Muscle layer of colon (tissue), 2 donors: ENCODE data around the gene ITPR3.

ENCODE experiments used
- H3K27ac ChIP-seq: one replicate; pipeline ENCODE4 v1.7.0; 2013; ENCODE audit warnings: low read depth, mild to moderate bottlenecking, low read length, moderate library complexity
- H3K27me3 ChIP-seq, 2 donors: one replicate each; pipeline ENCODE4 v1.7.0; 2013; ENCODE audit warnings: low read length in 2 of 2, mild to moderate bottlenecking in 2 of 2; ENCODE audit not compliant: insufficient read depth in 2 of 2, control insufficient read depth in 1 of 2
- H3K36me3 ChIP-seq: one replicate; pipeline ENCODE4 v1.7.0; 2013; ENCODE audit warnings: mild to moderate bottlenecking, low read length; ENCODE audit not compliant: insufficient read depth
- H3K4me1 ChIP-seq: one replicate; pipeline ENCODE4 v1.7.0; 2013; ENCODE audit warnings: mild to moderate bottlenecking, low read length; ENCODE audit not compliant: insufficient read depth
- H3K4me3 ChIP-seq, 2 donors: one replicate each; pipeline ENCODE4 v1.7.0; 2013; ENCODE audit warnings: low read length in 2 of 2, low read depth in 1 of 2, mild to moderate bottlenecking in 1 of 2, moderate library complexity in 1 of 2
- H3K9ac ChIP-seq: one replicate; pipeline ENCODE4 v1.7.0; 2013; ENCODE audit warnings: low read length
- H3K9me3 ChIP-seq: one replicate; pipeline ENCODE4 v1.7.0; 2013; ENCODE audit warnings: mild to moderate bottlenecking, low read length
- donor health status: abdominal sarcoma.
- donor health status: Adenocarcinoma of cecum.

Gene ITPR3

DNA sequence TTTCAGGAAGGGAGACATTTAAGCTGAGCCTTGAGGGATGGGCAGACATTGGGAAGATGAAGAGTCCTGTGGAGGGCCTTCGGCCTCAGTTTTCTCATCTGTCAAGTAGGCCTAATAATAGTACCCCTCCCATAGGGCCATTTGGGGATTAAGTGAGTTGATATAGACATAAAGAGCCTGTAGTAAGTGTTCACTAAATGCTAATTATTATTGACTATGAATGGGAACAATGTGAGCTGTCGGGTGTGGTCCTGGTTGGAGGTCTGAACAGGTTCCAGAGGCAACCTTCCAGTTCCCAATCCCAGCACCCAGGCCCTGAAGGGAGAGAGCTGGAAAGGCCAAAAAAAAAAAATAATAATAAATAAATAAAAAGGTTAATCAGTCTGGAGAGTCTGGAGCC, 14.5 kb upstream of the ITPR3 start:
- Histone ChIP-seq H3K9me3 (no peaks in the 10 kb centered on the region), H3K27ac (no peak overlapping the region), H3K4me3 (no peak overlapping the region), H3K36me3 (no peaks in the 10 kb centered on the region), H3K27me3 (no peaks in the 10 kb centered on the region), H3K9ac (no peak overlapping the region), H3K4me1 (peaks cover 8% of the 10 kb centered on the region)

- Histone ChIP-seq H3K36me3 (no peaks in the 10 kb centered on the region), H3K27me3 (no peaks in the 10 kb centered on the region), H3K4me1 (peaks cover 8% of the 10 kb centered on the region), H3K9me3 (no peaks in the 10 kb centered on the region), H3K27ac (no peak overlapping the region), H3K9ac (no peak overlapping the region), H3K4me3 (no peak overlapping the region)
Measured at GRCh38 chr6:33607126-33607783, 13.9 kb upstream of the ITPR3 start.

DNA sequence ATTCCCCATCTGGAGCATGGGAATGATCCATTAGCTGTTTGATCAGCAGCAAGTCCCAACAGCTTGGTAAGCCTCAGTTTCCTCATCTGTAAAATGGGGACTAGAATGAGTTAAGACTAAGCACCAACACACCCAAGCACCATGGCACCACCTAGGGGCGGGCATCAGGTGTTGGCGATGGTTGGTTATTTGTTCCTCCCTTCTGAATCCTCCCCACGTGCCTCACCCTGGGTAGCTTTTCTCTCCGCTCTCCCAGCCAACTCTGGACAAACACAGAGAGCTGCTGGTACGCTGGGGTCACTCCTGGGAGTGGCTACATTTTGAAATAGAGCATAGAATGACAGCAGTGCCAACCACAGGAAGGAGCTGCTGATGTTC, 13.3 kb upstream of the ITPR3 start:
- no peak overlapping the region for H3K4me3 ChIP-seq
- H3K9ac ChIP-seq: no peak overlapping the region

DNA sequence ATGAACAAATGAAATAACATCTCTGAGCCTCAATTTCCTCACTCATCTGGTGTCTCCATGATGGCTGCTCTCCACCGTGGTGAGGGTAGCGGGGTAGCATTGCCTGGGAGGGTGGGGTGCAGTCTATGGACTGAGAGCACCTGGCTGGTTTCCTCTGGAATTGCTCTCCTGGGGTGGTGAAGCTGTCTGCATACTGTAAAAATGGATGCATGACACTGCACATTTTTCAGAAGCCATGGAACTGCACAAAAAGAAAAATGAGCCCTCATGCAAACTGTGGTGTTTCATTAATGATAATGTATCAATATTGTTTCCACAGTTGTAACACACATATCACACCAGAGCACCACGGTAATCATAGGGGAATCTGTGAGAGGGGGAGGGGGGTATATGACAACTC, 12.1 kb upstream of the ITPR3 start:
- H3K27ac ChIP-seq: no peak overlapping the region

More for the DNA sequence above, 13.3 kb upstream of the ITPR3 start:
- Histone ChIP-seq H3K9me3 (no peaks in the 10 kb centered on the region), H3K27ac (no peak overlapping the region), H3K4me1 (peaks cover 8% of the 10 kb centered on the region), H3K27me3 (no peaks in the 10 kb centered on the region), H3K36me3 (no peaks in the 10 kb centered on the region)

DNA sequence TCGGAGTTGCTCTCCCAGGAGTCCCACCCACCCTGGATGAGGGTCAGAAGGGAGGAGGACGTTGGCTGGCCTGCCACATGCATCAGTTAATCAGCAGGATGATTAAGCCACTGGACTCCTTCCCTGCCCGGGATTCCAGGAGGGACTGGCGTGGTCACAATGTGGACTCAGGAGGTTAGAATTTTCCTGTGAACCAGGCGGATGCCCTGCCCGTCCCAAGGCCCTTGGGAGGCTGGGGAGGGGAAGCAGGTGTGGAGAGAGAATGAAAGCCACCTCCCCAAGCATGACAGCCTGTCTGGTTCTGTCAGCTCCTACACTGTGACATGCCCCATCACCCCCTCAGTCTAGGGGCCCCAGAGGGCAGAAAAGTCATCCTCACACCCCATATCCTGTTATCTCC, 11.6 kb upstream of the ITPR3 start:
- H3K9ac ChIP-seq: no peak overlapping the region
- no peak overlapping the region for H3K27ac ChIP-seq
- peaks cover 0 to 3% of the 10 kb centered on the region in 2 donors for H3K27me3 ChIP-seq
- peaks cover 8% of the 10 kb centered on the region for H3K4me1 ChIP-seq
- no peaks in the 10 kb centered on the region for H3K9me3 ChIP-seq
- no peak overlapping the region for H3K4me3 ChIP-seq
- no peaks in the 10 kb centered on the region for H3K36me3 ChIP-seq

More for the DNA sequence above, 12.1 kb upstream of the ITPR3 start:
- peaks cover 8% of the 10 kb centered on the region for H3K4me1 ChIP-seq
- no peaks in the 10 kb centered on the region for H3K27me3 ChIP-seq
- H3K9me3 ChIP-seq: no peaks in the 10 kb centered on the region
- H3K4me3 ChIP-seq: no peak overlapping the region
- H3K36me3 ChIP-seq: no peaks in the 10 kb centered on the region
- H3K9ac ChIP-seq: no peak overlapping the region

DNA sequence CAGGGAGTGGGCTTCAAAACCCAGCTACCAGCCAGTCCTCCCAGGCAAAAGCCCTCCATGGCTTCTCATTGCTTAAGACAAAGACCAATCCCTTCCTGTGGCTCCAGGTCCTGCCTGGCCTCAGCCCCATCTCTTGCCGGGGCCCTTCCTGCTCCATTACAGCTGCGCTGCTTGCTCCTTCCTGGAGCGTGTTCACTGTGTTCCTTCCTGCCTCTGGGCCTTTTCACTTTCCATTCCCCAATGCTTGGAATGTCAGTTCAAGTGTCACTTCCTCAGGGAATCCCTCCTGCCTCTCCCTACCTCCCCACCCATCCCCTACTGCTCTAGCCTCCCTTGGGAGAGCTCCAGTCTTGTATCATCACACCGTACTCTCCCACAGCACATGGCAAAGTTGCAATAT, 11.1 kb upstream of the ITPR3 start:
- no peak overlapping the region for H3K27ac ChIP-seq
- no peaks in the 10 kb centered on the region for H3K36me3 ChIP-seq
- H3K4me3 ChIP-seq: no peak overlapping the region
- H3K4me1 ChIP-seq: peaks cover 8% of the 10 kb centered on the region
- no peaks in the 10 kb centered on the region for H3K9me3 ChIP-seq
- H3K9ac ChIP-seq: no peak overlapping the region
- H3K27me3 ChIP-seq: peaks cover 0 to 3% of the 10 kb centered on the region in 2 donors

DNA sequence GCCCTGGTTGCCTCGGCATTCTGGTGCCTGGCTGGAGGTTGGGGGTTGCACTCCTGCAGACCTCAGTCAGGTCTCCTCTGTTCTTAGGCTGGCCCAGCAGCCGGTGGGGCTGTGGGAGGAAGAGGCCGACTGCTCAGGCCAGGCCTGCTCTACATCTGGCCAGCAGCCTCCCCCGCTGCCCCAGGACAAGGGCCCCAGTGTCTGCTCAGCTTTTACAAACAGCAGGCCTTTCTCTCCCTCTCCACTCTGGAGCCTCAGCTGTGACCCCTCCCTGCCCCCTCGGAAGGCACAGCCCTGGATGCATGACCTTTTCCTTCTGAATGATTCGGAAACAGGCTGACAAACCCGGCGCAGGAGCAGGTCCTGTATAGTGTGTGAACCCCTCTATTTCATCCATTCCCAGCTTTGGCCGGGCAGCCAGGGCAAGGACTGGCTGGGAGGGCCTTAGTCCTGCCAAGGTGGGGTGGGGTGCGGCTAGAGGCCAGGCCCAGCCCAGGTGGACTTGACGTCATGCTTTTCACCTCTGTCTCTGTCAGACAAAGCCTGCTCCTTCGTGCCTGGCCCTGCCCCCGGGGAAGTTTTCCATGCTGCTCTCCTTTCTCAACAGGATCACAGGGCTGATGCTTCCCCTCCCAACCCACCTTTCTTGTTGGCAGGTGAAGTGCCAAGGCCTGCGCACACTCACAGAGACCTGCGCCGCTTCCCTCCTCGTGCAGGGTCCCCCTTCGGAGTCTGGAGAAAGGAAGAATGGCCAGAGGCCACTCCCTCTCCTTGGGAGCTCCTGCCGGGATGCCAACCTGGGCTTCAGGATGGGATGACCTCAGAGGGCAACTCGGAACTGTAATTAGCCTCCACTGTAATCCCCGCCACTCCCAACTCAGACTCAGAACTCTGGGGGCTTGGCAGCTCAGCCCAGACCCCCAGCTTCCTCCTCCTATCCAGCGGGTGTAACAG, 10.1 kb upstream of the ITPR3 start:
- H3K9ac ChIP-seq: no peak overlapping the region
- no peak overlapping the region for H3K27ac ChIP-seq
- peaks cover 0 to 3% of the 10 kb centered on the region in 2 donors for H3K27me3 ChIP-seq
- H3K36me3 ChIP-seq: no peaks in the 10 kb centered on the region
- no peak overlapping the region for H3K4me3 ChIP-seq
- H3K9me3 ChIP-seq: no peaks in the 10 kb centered on the region
- peaks cover 8% of the 10 kb centered on the region for H3K4me1 ChIP-seq

- H3K9ac ChIP-seq: no peak overlapping the region
- H3K27ac ChIP-seq: no peak overlapping the region
- H3K4me1 ChIP-seq: peaks cover 8% of the 10 kb centered on the region
Measured at GRCh38 chr6:33613146-33613794, 7.9 kb upstream of the ITPR3 start.

GRCh38 chr6:33613795-33614168, 7.3 kb upstream of the ITPR3 start:
- Histone ChIP-seq H3K9me3 (no peaks in the 10 kb centered on the region), H3K4me1 (peaks cover 8% of the 10 kb centered on the region), H3K27me3 (peaks cover 0 to 3% of the 10 kb centered on the region in 2 donors), H3K36me3 (no peaks in the 10 kb centered on the region), H3K27ac (no peak overlapping the region), H3K4me3 (no peak overlapping the region), H3K9ac (no peak overlapping the region)

More at GRCh38 chr6:33613146-33613794, 7.9 kb upstream of the ITPR3 start:
- no peaks in the 10 kb centered on the region for H3K9me3 ChIP-seq
- no peak overlapping the region for H3K4me3 ChIP-seq
- H3K36me3 ChIP-seq: no peaks in the 10 kb centered on the region
- H3K27me3 ChIP-seq: peaks cover 0 to 3% of the 10 kb centered on the region in 2 donors

DNA sequence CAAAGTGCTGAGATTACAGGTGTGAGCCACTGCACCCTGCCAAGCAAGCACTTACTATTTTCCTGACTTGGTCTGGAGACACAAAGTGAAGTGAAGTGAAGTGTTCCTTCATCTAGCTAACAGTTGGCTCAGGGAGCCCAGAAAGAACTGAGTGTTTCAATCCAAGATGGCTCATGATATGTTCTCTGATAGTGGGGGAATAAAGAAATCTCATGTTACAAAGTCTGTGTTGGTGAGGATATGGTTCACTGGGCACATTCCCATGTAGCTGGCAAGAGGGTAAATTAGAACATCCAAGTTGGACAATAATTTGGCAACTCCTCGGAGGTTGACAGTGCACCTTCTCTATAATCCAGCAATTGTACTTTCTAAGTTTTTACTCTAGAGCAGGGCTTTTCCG, 5.0 kb upstream of the ITPR3 start:
- peaks cover 0 to 3% of the 10 kb centered on the region in 2 donors for H3K27me3 ChIP-seq
- H3K9me3 ChIP-seq: no peaks in the 10 kb centered on the region
- H3K36me3 ChIP-seq: no peaks in the 10 kb centered on the region
- peaks cover 10% of the 10 kb centered on the region for H3K4me1 ChIP-seq
- no peak overlapping the region for H3K27ac ChIP-seq
- H3K9ac ChIP-seq: no peak overlapping the region
- no peak overlapping the region for H3K4me3 ChIP-seq

DNA sequence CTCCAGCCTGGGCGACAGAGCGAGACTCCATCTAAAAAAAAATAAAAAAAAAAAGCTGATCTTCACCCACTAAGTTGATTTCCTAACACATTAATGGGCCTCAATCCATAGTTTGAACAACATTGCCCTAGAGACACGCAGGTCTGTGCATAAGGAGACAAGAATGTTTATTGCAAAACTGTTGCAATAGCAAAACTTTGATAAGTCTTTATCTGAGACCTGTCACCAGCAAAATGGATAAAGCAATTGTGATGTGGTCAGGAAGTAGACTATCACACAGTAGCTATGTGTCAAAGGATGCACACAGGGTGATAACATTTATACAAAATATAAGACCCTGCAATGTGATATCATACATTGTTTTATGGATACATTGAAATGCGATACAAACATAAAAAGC, 4.2 kb upstream of the ITPR3 start:
- Histone ChIP-seq H3K36me3 (no peaks in the 10 kb centered on the region), H3K4me1 (peaks cover 10% of the 10 kb centered on the region), H3K4me3 (no peak overlapping the region), H3K9ac (no peak overlapping the region), H3K27ac (no peak overlapping the region), H3K27me3 (peaks cover 0 to 9% of the 10 kb centered on the region in 2 donors), H3K9me3 (no peaks in the 10 kb centered on the region)
